Inflammatory macrophage treated with lipopolysaccharide for 1 hour (primary cell): ENCODE results near the gene HRK.

Experiments
- DNase-seq, 2 donors: peaks; one replicate each; pipeline ENCODE4 v3.0.0-alpha.2; 2020 to 2022

HRK gene

DNA sequence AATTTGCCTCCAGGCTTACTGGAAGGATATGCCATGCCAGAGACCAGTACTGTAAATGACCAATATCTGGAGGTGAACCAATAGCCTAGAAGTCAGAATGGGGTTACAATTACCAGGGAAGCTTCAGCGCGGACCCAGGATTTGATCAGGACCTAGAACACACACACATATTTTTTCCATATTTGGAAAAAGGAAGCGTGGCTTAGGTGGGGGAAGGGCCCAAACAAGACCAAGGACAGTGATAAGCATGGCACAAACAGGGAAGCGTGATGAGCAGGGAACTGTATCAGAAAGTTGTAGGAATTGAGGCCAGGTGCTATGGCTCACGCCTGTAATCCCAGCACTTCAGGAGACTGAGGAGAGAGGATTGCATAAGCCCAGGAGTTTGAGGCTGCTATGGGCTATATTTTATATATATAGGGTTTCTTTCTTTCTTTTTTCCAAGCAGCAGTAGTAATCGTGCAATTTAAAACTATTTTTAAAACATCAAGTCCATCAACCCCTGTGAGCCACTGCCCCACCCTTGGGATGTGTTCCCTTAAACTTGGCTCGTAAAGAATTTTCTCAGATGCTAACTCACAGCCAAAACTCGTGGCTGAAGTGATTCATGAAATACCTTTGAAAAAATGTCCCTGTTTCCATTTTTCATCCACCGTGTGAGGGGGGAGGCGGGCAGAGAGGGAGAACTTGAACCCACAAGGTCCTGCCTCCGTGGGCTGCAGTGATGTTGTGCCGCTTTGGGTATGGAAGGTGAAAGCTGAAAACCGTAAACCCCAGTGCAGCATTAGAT, 16.7 kb downstream of the HRK start:
- DNase-seq: no peak

DNA sequence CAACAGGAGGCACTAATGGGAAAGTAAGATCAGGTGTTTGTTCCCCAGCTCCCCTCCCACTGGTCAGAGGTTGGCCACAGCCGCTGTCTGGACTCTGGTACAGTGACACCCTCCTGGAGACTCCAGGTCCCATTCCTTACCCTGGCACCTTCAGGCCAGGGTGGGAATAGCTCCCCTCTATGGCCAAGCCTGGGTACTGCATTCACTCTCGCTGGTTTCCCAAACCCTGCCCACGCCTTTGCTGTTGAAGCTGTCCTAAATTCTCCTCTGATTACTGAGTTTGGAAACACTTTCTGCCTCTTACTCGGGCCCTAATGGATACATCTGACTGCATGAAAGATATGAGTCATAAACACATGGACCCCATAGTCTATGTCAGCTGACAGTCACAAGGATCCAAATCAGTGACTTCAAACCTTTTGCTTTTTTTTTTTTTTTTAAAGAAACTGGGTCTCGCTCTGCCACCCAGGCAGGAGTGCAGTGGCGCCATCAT, 17.9 kb downstream of the HRK start:
- DNase-seq: peak; percentile 63 to 91

DNA sequence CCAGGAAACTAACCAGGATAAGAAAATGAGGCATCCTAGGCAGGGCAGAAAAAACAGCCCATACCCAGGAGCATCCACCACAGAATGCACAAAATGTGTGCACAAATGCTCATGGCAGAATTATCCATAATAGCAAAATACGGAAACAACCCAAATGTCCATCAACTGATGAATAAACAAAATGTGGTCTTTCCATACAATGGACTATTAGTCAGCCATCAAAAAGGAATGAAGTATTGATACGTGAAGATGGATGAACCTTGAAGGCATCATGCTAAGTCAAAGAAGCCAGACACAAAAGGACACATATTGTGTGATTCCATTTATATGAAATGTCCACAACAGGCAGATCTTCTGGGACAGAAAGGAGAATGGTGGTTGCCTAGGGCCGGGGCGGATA, 19.1 kb downstream of the HRK start:
- no peak for DNase-seq

DNA sequence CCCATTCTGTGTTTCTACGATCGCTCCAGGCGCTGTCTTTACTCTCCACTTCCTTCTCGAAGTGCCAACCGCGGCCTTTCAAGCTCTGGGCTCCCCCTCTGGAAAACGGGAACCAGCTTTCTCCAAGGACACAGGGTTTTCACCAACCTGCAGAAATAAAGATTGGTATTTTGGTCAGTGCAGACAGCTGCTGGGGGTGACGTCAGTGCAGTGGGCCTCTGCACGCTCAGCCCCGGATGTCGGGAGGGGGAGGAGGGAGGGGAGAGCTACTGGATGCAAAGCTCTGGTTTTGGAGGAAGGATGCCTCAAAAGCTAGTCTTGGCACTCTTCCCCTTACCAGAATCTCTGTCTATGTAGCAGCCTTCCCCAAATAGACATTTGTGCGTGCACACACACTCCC, 19.9 kb downstream of the HRK start:
- DNase-seq: peak; percentile 43 to 74

DNA sequence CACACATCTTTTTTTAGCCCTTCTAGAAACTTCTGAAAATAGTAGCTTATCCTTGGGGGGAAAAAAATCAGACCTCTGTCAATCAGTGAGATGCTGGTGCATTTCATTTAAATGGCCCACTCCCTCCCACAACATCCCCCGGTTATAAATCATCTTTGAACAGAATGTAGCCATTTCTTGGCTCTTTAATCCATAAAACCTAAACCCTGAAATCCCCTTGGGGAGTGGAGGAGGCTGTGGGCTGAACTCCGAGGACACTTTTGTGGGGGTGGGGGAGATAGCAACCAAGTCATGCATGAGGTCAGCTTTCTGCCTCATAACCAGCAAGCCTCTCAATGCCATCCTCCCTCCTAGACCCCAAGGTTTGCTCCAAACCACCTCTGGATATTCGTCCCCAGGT, 21.0 kb downstream of the HRK start:
- no peak for DNase-seq

DNA sequence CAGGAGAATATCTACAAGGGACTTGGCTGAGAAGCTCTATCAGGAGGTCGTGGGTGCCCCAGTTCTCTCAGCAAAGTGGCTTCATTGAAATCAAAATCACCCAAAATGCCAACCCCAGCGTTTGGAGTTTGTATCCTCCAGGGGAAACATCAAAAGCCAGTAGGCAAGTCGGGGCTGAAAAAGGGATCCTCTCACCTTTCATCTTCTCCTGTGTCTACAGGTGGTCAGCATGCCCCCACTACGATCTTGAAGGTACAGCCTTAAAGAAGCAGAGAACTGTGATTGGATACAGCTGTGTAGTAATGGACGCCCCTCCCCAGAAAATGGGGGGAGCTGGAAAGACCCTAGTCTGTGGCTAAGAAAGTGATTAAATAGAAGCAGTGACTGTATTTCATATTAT, 22.2 kb downstream of the HRK start:
- DNase-seq: no peak

DNA sequence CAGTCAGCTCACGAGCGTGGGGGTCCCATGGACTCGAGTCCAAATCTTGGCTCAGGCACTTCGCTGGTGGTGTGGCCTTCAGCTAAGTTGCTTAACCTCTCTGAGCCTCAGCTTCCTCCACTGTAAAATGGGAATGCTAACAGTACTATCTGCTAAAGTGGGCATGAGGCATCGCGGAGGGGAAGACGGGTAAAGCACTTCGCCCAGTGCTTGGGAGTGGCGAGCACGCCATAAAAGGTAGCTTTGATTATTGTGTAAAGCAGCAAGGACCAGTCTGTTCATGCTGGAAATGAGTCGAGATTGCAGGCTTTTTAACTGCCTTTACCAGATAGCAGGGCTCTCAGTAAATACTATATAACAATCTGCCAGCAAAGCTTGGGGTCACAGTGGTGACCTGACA, 24.5 kb downstream of the HRK start:
- no peak for DNase-seq

DNA sequence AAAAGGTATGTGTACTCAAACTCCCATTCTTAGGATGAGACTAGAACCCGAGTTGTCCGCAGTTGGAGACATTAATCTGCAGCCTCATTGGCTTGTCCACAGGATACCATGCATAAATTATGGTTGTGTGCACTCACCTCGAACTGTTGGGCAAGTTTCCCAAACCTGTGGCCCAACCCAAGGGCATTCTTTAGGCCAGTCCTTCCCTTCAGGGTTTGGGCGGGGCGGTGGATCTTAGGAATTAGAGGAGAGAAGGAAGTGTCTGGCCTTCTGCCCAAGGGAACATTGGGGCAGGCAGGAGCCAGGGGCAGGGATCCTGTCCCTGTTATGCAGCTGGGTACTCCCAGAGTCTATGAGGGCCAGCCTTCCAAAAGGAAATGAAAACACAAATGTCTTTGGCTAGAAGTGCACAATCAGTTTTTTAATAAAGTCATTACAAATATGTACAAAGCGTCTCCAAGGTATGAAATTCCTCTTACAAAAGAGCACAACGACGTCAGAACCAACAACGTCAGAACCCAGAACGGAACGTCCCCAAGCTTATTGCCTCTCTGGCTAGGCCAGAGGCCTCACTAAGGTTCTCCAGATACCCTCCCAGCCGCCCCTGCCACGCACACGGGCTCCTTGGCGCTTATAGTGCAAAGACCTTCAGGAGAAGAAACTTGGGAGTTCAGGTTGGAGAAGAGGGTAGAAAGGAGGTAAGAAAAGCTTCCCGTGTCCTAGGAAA, 25.3 kb downstream of the HRK start:
- no peak for DNase-seq

DNA sequence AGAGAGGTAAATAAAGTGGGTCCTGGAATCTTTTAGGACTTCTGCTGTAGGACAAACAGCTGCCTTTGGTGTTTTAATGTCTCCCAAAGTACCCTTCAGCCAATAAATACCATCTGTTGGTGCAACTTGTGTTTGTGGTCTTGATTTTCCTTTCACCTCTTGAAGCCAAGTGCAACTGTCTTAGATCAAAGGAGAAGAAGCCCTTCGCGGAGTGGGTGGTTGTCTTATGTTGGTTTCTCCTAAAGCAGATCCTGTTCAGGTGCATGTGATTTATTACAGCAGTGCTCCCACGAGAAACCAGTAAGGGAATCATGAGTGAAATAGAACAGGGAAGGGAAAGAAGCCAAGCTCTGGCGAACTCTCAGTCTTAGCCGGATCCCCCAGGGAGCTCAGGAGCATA, 27.7 kb downstream of the HRK start:
- DNase-seq: no peak

DNA sequence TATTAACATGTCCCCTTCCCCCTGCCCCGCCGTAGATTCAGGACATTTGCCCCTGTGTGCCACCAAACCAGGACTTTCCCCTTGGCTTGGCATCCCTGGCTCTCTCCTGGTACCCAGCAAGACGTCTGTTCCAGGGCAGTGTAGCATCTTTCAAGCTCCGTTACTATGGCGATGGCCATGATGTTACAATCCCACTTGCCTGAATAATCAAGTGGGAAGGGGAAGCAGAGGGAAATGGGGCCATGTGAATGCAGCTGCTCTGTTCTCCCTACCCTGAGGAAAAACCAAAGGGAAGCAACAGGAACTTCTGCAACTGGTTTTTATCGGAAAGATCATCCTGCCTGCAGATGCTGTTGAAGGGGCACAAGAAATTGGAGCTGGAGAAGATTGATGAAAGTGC, 28.9 kb downstream of the HRK start:
- DNase-seq: no peak

DNA sequence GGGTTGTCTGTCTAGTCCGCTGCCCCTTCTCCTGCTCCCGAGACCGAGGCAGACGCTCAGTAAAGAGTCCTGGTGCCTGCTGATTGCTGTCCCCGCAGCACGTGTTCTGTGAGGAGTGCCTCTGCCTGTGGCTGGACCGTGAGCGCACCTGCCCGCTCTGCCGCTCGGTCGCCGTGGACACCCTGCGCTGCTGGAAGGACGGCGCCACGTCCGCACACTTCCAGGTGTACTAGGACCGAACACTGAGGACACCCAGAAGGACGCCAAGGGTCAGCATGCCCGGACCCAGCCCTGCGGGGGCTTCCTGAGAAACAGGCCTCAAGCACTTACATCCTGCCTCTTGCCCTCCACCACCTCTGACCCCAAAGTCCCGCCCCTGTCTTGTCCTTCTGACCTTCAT, 32.0 kb downstream of the HRK start:
- no peak for DNase-seq

DNA sequence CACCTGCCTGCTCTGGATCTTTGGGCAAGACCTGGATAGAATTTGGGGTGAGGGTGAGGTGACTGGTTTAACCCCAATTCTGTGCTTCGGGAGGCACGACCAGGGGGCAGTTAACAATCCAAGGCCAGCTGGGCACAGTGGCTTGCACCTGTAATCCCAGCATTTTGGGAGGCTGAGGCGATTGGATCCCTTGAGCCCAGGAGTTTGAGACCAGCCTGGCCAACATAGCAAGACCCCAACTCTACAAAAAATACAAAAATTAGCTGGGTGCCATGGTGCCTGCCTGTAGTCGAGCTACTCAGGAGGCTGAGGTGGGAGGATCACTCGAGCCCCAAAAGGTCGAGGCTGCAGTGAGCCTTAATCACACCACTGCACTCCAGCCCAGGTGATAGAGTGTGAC, 38.2 kb downstream of the HRK start:
- no peak for DNase-seq

DNA sequence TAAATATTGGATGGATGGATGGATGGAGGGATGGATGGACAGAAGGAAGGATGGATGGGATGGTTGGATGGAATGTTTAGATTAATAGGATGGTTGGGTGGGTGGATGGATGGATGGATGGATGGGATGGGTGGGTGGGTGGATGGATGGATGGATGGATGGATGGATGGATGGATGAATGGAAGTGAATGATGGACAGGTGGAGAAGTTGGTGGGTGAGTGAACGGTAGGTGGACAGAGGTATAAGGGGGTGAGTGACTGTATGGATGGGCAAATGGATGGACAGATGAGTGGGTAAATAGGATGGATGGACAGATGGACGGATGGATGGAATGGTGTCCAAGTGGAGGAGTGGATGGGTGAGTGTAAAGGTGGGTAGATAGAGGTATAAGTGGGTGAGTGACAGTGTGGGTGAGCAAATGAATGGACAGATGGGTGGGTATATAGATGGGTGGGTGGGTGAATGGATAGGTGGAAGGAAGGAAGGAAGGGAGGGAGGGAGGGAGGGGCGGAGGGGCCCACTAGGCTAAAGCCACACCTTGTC, 41.9 kb downstream of the HRK start:
- no peak for DNase-seq

DNA sequence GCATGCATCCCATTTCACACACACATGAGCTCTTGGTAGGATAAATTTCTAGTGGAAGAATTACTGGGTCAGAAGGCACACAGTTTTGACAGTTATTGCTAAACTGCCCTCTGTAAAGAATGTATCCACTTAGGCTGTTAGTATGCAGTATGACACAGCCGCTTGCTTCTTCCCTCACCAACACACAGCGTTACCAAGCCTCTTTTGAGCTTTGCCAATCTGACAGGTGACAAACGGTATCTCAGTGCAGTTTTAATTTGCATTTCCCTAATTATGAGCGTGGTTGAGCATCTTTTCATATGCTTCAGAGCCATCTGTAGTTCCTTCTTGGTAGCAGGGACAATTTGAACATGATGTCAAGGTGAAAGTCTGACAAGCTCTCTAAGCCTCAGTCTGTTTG, 42.9 kb downstream of the HRK start:
- DNase-seq: no peak

DNA sequence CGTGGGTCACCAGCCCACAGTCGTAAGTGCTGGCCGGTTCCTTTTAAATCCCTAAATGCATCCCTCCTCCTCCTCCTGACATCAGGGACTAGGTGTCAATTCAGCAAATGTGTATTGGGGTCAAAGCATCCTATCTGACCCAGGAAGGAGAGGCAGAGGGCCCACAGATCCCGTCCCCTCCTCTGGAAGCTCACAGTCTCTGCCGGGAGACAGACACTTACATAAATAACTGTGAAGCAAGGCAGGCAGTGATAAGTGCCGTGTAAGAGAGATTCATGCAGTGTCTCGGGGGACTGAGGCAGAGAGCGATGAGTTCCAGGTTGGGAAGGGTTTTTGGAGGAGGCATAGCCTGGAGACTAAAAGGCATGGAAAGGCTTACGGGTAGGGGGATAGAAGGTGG, 44.1 kb downstream of the HRK start:
- no peak for DNase-seq

DNA sequence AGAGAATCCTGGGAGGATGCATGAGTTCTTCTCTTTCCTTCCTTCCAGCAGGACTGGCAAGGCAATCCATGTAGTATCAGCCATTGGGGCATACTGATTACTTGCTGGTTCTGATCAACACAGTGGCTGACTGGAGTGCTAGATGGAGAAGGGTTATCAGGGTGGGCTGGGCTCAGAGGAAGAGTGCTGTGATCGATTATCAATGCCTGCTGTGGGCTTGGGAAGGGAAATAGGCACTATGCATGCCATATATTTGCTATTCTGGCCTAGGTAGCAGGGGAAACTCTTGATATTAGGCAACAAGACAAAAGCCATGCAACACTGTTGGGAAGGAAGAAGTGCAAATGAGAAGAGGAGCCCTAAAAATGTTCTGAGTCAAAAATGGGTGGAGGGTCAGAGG, 45.8 kb downstream of the HRK start:
- DNase-seq: no peak

DNA sequence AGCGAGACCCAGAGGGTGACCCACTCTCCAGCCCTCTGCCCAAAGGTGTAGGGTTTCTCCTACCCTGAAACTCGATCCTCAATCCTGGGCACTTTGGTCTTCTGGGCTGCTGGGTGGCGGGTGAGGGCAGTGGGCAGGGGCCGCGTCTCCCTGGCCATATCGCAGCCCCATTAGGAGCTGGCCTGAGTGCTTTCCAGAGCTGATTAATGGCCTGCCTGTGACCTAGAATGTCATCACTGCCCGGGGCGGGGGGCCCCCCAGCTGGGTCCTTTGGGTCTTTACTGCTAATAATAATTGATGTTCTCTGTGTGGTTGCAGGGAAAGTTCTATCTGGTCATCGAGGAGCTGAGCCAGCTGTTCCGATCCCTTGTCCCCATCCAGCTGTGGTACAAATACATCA, 47.8 kb downstream of the HRK start:
- DNase-seq: no peak

DNA sequence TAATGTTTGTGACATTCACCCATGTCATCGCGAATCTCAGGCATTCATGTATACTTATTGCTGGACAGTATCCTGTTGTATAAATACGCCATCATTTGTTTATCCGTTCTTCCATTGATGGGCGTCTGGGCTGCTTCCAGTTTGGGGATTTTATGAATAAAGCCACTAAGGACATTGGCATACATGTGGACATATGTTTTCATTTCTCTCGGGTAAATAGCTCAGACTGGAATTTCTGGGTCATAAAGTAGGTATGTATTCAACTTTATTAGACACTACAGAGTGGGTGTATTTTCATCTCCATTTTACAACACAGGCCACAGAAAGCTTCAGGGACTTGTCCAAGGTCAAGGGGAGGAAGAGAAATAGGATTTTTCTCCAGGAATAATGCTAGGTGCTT, 48.9 kb downstream of the HRK start:
- no peak for DNase-seq

DNA sequence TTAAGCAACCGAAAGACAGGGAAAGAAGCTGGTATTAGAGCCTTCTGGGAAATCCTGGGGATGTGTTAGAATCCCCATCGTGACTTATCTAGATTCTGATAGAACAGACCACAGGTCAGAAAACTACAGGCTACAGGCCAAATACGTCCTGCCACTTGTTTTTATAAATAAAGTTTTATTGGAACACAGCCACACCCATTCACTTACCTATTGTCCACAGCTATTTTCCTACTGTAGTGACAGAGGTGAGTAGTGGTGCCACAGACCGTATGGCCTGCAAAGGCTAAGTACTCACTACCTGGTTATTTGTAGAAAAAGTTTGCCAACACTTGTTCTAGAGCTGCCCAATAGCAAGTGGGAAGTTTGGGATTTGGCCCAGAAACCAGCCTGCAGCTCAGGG, 53.8 kb downstream of the HRK start:
- no peak for DNase-seq

DNA sequence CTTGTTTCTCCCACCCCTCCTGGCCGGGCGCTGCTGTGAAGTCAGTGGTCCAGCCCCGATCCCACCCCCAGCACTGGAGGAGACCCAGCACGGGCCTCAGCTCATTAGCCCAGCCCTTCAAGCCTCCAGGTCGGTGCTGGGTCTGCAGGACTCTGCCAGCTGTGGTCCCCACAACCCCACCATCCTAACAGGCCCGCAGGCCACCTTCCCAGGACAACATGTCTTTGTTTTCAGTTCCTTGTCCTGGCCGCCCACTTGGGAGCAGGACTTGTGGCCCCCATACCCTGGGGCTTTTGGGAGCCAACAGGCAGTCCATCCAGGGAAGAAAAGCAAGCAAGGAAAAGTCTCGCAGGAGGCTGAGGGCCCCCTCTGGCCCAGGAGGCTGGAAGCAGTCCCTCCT, 60.0 kb downstream of the HRK start:
- DNase-seq: no peak

DNA sequence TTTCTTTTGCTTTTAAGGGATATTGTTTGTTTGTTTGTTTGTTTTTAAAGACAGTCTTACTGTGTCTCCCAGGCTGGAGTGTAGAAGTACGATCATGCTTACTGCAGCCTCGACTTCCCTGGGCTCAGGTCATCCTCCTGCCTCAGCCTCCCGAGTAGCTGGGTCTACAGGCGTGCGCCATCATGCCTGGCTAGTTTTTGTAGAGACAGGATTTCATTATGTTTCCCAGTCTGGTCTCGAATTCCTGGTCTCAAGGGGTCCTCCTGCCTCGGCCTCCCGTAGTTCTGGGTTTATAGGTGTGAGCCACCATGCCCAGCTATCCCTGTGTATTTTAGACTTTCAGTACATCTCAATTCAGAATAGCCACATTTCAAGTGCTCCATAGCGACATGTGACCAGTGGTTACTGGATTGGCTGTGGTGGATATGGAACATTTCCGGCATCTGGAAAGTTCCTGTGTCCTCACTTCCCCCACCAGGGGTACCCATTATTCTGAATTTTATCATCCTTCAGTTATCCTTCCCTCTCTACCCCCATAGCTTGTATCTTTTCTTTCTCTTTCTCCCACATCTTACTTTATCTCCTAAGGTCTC, 61.1 kb downstream of the HRK start:
- DNase-seq: no peak

DNA sequence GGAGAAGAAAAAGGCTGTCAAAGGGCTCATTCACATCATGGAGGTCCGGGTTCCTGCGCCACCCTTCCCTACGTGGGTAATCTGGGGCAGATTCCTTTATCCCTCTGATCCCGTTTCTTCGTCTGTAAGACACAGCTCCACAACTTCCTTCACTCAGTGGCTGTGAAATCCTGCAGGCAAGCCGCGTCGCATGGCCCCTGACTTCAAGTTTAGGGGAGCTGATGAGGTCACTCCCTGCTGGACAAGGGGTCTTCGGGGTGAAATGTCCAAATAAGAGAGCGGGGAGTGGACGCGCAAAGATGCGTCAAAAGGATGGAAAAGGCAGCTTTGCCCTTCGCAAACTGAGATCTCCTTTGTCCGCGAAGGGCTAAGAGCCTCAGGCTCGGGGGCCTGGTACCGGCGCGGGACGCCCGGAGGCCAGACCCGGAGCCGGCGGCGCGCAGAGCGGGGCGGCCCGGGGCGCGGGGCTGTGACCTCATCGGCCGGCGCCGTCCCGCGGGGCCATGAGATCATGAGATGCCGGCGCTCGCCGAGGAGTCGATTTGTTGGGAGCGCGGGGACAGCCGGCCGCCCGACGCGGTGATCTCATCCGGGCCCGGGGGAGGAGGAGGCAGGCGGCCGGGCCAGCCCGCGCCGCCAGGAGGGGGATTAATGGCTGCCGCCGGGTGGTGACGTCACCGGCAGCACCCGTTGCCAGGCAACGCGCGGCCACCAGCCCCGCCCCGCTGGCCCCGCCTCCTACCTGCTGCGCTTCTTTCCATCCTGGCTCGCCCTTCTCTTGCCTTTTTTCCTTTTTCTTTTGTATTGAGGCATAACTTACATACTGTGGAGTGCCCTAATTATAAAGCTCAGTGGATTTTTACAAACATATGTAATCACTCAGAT, 62.1 kb downstream of the HRK start:
- peak; percentile 82 to 87 for DNase-seq

DNA sequence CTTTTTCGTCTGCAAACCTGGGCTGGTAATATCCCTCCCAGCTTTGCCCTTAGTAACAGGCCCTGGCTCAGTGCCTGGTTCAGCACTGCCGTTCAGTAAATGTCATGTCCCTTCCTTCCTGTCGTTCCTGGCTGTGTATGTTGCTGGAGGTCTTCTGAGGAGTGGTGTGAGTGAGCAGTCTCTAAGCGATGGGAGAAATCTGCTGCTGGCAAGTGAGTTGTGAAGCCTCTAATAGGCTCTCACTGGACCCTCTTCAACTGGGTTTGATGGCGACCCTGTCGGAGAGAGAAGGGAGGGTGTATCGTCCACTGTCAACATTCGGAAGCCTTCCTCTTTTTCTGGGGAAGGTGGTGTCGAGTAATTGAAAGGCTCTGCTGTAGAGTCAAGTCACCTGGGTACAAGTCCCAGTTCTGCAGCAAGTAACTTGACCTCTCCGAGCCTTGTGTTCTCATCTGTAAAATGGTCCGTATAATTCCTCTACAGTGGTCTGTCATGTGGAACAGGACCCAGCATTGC, 62.8 kb downstream of the HRK start:
- DNase-seq: no peak
